CD14-positive monocyte (primary cell): ENCODE results near the gene PBX3. TPM values are rescaled to one million over a fixed set of nuclear protein-coding genes. Genes with fewer than 3 reads are reported as not detected.

Experiments used
- DNase-seq, 3 donors: peaks; one replicate each; pipeline ENCODE4 v3.0.0-alpha.2; 2011 to 2022
- H2AFZ ChIP-seq: 2 replicates; pipeline ENCODE4 v1.6.0; 2012; ENCODE audit warnings: mild to moderate bottlenecking, low read depth, low read length, inconsistent platforms; ENCODE audit not compliant: insufficient read depth, poor library complexity, severe bottlenecking
- H3K27ac ChIP-seq, 2 donors: 1 replicate in 1 of 2; 2 replicates in 1 of 2; pipeline ENCODE4 v1.5.1; 2012 to 2013; ENCODE audit warnings: low read length in 2 of 2, control low read depth in 1 of 2, inconsistent platforms in 1 of 2, low read depth in 1 of 2, mild to moderate bottlenecking in 1 of 2
- H3K27me3 ChIP-seq, 2 donors: one replicate each; pipeline versions ENCODE4 v1.6.0 to v1.6.1; 2011 to 2013; ENCODE audit warnings: low read length in 2 of 2; ENCODE audit not compliant: control insufficient read depth in 2 of 2, insufficient read depth in 2 of 2
- H3K36me3 ChIP-seq, 2 donors: replicated peaks in 1 of 2; 1 replicate in 1 of 2; 2 replicates in 1 of 2; pipeline versions ENCODE4 v1.5.1 to v1.6.1; 2012 to 2013; ENCODE audit warnings: low read length in 2 of 2, control low read depth in 1 of 2, inconsistent platforms in 1 of 2, mild to moderate bottlenecking in 1 of 2; ENCODE audit not compliant: insufficient read depth in 2 of 2, control insufficient read depth in 1 of 2
- H3K4me1 ChIP-seq, 2 donors: 1 replicate in 1 of 2; 2 replicates in 1 of 2; pipeline versions ENCODE4 v1.5.1 to v1.6.1; 2012 to 2013; ENCODE audit warnings: low read length in 2 of 2, control low read depth in 1 of 2, inconsistent platforms in 1 of 2, mild to moderate bottlenecking in 1 of 2, moderate library complexity in 1 of 2; ENCODE audit not compliant: insufficient read depth in 2 of 2, control insufficient read depth in 1 of 2
- H3K4me2 ChIP-seq: replicated peaks from 2 replicates; pipeline ENCODE3; 2012; ENCODE audit warnings: low read length, moderate library complexity, mild to moderate bottlenecking; ENCODE audit not compliant: poor library complexity, severe bottlenecking; ENCODE audit errors: extremely low read depth
- H3K4me3 ChIP-seq, 3 experiments: fragments of 200-600 bp in 1 of 3; sonication (generic) in 1 of 3; replicated peaks in 1 of 3; 1 replicate in 2 of 3; 2 replicates in 1 of 3; pipeline ENCODE4 v1.5.1; 2011 to 2013; ENCODE audit warnings: low read length in 3 of 3, mild to moderate bottlenecking in 3 of 3, control low read depth in 2 of 3, low read depth in 2 of 3, inconsistent platforms in 1 of 3, moderate library complexity in 1 of 3
- H3K79me2 ChIP-seq: 2 replicates; pipeline ENCODE4 v1.6.0; 2012; ENCODE audit warnings: mild to moderate bottlenecking, control low read depth, inconsistent platforms, low read length, moderate library complexity; ENCODE audit not compliant: insufficient read depth
- H3K9ac ChIP-seq: 2 replicates; pipeline ENCODE4 v1.6.0; 2017; ENCODE audit warnings: low read length, mild to moderate bottlenecking; ENCODE audit not compliant: insufficient read depth, poor library complexity, severe bottlenecking
- H3K9me3 ChIP-seq, 2 donors: replicated peaks in 1 of 2; 1 replicate in 1 of 2; 2 replicates in 1 of 2; pipeline versions ENCODE4 v1.5.1 to v1.6.1; 2012 to 2013; ENCODE audit warnings: low read length in 2 of 2, control low read depth in 1 of 2; ENCODE audit not compliant: control insufficient read depth in 1 of 2, insufficient read depth in 1 of 2
- H4K20me1 ChIP-seq: 2 replicates; pipeline ENCODE4 v1.6.0; 2012; ENCODE audit warnings: mild to moderate bottlenecking, low read length, control low read depth, moderate library complexity; ENCODE audit not compliant: insufficient read depth
- H3K27ac Mint-ChIP-seq, 7 donors: one replicate each; pipeline ENCODE4 v1.8.0; 2020; ENCODE audit warnings: mild to moderate bottlenecking in 7 of 7, mixed read lengths in 7 of 7, moderate library complexity in 6 of 7, inconsistent platforms in 2 of 7
- H3K27me3 Mint-ChIP-seq, 3 donors: one replicate each; pipeline ENCODE4 v1.8.0; 2021 to 2022; ENCODE audit warnings: low read depth in 3 of 3, mild to moderate bottlenecking in 3 of 3, mixed read lengths in 3 of 3, moderate library complexity in 3 of 3, inconsistent platforms in 1 of 3
- H3K36me3 Mint-ChIP-seq, 2 donors: one replicate each; pipeline ENCODE4 v1.8.0; 2020; ENCODE audit warnings: mixed read lengths in 2 of 2, inconsistent platforms in 1 of 2, mild to moderate bottlenecking in 1 of 2
- H3K4me1 Mint-ChIP-seq: one replicate; pipeline ENCODE4 v1.8.0; 2020; ENCODE audit warnings: mild to moderate bottlenecking, mixed read lengths
- H3K4me3 Mint-ChIP-seq, 2 donors: one replicate each; pipeline ENCODE4 v1.8.0; 2020; ENCODE audit warnings: mild to moderate bottlenecking in 2 of 2, mixed read lengths in 2 of 2, moderate library complexity in 1 of 2
- H3K9me3 Mint-ChIP-seq, 7 donors: one replicate each; pipeline ENCODE4 v1.8.0; 2020 to 2022; ENCODE audit warnings: mixed read lengths in 7 of 7, mild to moderate bottlenecking in 6 of 7, moderate library complexity in 6 of 7, inconsistent platforms in 2 of 7
- WGBS: methylation state at CpG from one replicate; pipeline ENCODE4 v1.1.5; 2013; ENCODE audit warnings: missing lambda C conversion rate; ENCODE audit not compliant: insufficient coverage; 5-methylcytosine and 5-hydroxymethylcytosine counted together
- intact Hi-C, 2 donors: fragments of 100-400 bp; cut with micrococcal nuclease; formaldehyde crosslinking; loops; one replicate each; pipeline versions ENCODE4 v1.15.0 to v1.15.1; 2023
- polyA plus RNA-seq, 3 donors: library from polyadenylated mRNA; depleted of rRNA in 1 of 3; unstranded in 2 of 3; stranded (reverse) in 1 of 3; fragments of 300-500 nt in 2 of 3; fragments of >200 nt in 1 of 3; fragmentation: Illumina TruSeq in 2 of 3; gene quantifications; 1 replicate in 2 of 3; 2 replicates in 1 of 3; pipeline ENCODE4 v1.2.3, GENCODE V29; 2012 to 2021
- TF ChIP-seq, protein P1 (sequence below): fragments of 200-600 bp; IDR thresholded peaks from one replicate; pipeline ENCODE4 v1.8.0; 2022; ENCODE audit warnings: antibody characterized with exemption, mild to moderate bottlenecking

Gene PBX3
- polyA plus RNA-seq, 3 donors, result 6.6 to 22.7 (median 7.1) TPM

DNA sequence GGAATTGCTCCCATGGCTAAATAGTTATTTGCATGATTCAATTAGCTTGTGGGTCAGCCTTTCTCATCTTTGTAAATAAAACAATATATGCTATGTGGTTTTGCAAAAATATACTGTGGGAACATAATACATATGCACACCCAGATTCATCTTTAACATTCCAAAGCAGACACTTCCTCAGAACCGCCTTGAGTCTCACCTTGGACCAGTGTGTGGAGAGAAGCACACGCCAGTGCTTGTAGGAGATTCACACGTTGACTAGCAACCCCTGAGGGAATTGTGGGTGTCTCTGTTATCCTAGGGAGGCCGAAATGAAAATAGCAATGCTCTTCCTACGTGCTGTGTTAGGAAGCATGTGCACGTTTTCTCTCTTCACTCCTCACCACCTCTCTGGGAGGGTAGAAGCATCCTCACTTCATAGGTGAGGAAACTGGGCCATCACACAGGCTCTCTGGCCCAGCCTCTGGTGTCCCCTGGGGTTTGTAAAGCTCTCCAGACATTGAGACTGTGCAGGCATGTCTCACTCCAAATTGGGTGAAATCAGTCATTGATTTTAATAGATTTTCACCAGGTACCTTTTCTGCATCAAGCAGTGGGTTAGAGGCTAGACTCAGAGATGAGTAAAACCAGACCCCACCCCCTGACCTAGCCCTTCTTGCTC lies 221.7 kb downstream of the PBX3 start:
- peaks cover 0 to 2% (median 0%) of the 10 kb centered on the region in 3 donors for H3K27me3 Mint-ChIP-seq
- H3K27ac Mint-ChIP-seq, result peak overlapping the region in 1 of 7 donors; percentile 23
- H3K4me3 ChIP-seq, result no peak overlapping the region
- H3K36me3 Mint-ChIP-seq, result peaks cover 39% of the 10 kb centered on the region in 2 donors
- no peak overlapping the region for H3K4me2 ChIP-seq
- H3K4me1 Mint-ChIP-seq, result no peaks in the 10 kb centered on the region
- no peaks in the 10 kb centered on the region for H3K4me1 ChIP-seq
- H3K9ac ChIP-seq, result no peak overlapping the region
- H3K27me3 ChIP-seq, result no peaks in the 10 kb centered on the region
- no peaks in the 10 kb centered on the region for H3K9me3 Mint-ChIP-seq
- H4K20me1 ChIP-seq, result no peaks in the 10 kb centered on the region
- H2AFZ ChIP-seq, result no peak overlapping the region
- no peak overlapping the region for H3K4me3 Mint-ChIP-seq
- H3K36me3 ChIP-seq, result peaks cover 19 to 37% of the 10 kb centered on the region in 2 donors
- DNase-seq, result no peak
- TF ChIP-seq, protein P1, sequence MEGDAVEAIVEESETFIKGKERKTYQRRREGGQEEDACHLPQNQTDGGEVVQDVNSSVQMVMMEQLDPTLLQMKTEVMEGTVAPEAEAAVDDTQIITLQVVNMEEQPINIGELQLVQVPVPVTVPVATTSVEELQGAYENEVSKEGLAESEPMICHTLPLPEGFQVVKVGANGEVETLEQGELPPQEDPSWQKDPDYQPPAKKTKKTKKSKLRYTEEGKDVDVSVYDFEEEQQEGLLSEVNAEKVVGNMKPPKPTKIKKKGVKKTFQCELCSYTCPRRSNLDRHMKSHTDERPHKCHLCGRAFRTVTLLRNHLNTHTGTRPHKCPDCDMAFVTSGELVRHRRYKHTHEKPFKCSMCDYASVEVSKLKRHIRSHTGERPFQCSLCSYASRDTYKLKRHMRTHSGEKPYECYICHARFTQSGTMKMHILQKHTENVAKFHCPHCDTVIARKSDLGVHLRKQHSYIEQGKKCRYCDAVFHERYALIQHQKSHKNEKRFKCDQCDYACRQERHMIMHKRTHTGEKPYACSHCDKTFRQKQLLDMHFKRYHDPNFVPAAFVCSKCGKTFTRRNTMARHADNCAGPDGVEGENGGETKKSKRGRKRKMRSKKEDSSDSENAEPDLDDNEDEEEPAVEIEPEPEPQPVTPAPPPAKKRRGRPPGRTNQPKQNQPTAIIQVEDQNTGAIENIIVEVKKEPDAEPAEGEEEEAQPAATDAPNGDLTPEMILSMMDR, result no peak
- WGBS, result 90% methylated on average over 2 of the region's 6 CpGs
- intact Hi-C loops, result no loop called here
- H3K27ac ChIP-seq, result no peak overlapping the region
- no peaks in the 10 kb centered on the region for H3K79me2 ChIP-seq
- H3K9me3 ChIP-seq, result no peaks in the 10 kb centered on the region

DNA sequence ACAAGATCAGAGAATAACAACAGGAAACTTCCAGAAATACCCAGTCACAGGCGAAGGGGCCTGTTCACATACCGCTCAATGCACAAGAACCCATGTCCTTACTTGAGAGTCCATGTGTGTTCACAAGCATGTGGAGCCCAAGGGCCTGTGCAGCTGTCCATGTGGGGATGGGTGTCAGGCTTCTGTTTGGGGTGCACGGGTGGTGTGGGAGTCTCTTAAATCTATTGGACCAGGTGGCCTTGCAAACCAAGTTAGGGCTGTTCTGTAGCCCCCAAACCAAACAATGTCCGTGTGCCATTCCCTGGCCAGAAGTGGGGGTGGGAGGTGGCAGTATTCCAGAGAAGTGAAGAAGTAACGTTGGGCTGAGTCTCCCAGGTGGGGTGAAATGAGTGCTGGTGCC lies 222.3 kb downstream of the PBX3 start:
- TF ChIP-seq, protein P1, result no peak
- Histone ChIP-seq H3K9me3 (peaks cover 0 to under 1% of the 10 kb centered on the region in 2 donors), H3K79me2 (no peaks in the 10 kb centered on the region), H3K27ac (no peak overlapping the region), H3K4me2 (no peak overlapping the region), H3K9ac (no peak overlapping the region), H3K27me3 (no peaks in the 10 kb centered on the region), H3K36me3 (peaks cover 19 to 31% of the 10 kb centered on the region in 2 donors), H4K20me1 (no peaks in the 10 kb centered on the region), H3K4me1 (no peaks in the 10 kb centered on the region), H3K4me3 (no peak overlapping the region), H2AFZ (no peak overlapping the region)
- H3K36me3 Mint-ChIP-seq, result peaks cover 33% of the 10 kb centered on the region in 2 donors
- intact Hi-C loops, result no loop called here
- peaks cover 0 to 3% (median 2%) of the 10 kb centered on the region in 3 donors for H3K27me3 Mint-ChIP-seq
- 100% methylated on average over 1 of the region's 5 CpGs for WGBS
- H3K9me3 Mint-ChIP-seq, result no peaks in the 10 kb centered on the region
- H3K27ac Mint-ChIP-seq, result no peak overlapping the region
- no peak for DNase-seq
- no peaks in the 10 kb centered on the region for H3K4me1 Mint-ChIP-seq
- H3K4me3 Mint-ChIP-seq, result no peak overlapping the region
